Endothelial cell of umbilical vein (primary cell): Measurements from ENCODE around the gene LYRM1. TPM values are rescaled to one million over a fixed set of nuclear protein-coding genes. Genes with fewer than 3 reads are reported as not detected.

ENCODE experiments used
- BruUV-seq: library from RNA; stranded (reverse); fragments of 400-500 nt; replicated peaks from 2 replicates; lab custom pipeline; 2021; lab: Mats Ljungman, UMichigan
- CTCF ChIA-PET: fragments of 300-600, 350-600 bp; sonication (Branson Sonifier 250); formaldehyde crosslinking; loops from one replicate; lab custom pipeline; 2021; ENCODE audit warnings: antibody characterized with exemption, inconsistent platforms; lab: Charles Lee
- POLR2A ChIA-PET: fragments of 300-600, 350-600 bp; sonication (Branson Sonifier 250); formaldehyde crosslinking; loops from one replicate; lab custom pipeline; 2021; ENCODE audit warnings: antibody characterized with exemption, inconsistent platforms; lab: Charles Lee
- DNase-seq: peaks from one replicate; pipeline ENCODE4 v3.0.0-alpha.2; 2011; ENCODE audit warnings: low read depth, low spot score
- FAIRE-seq: peaks from 2 replicates; lab custom pipeline; 2011; peaks lifted over from hg19 to GRCh38; lab: Jason Lieb, UNC
- H2AFZ ChIP-seq: 2 replicates; pipeline ENCODE4 v1.6.0; 2012; ENCODE audit warnings: low read depth, low read length, control low read depth, inconsistent platforms
- H3K27ac ChIP-seq: 2 replicates; pipeline ENCODE4 v1.5.1; 2011; ENCODE audit warnings: low read depth, mild to moderate bottlenecking, control low read depth, low read length, moderate library complexity; ENCODE audit not compliant: insufficient read depth
- H3K27me3 ChIP-seq, 2 experiments: 2 replicates each; pipeline versions ENCODE4 v1.6.0 to v1.6.1; 2011; ENCODE audit warnings: low read length in 2 of 2, mixed read lengths in 1 of 2; ENCODE audit not compliant: control insufficient read depth in 2 of 2, insufficient read depth in 2 of 2
- H3K36me3 ChIP-seq, 2 experiments: 2 replicates in 1 of 2; 3 replicates in 1 of 2; pipeline ENCODE4 v1.5.1; 2011; ENCODE audit warnings: low read length in 2 of 2, mild to moderate bottlenecking in 1 of 2, moderate library complexity in 1 of 2; ENCODE audit not compliant: control insufficient read depth in 2 of 2, insufficient read depth in 2 of 2; ENCODE audit errors: extremely low read depth in 1 of 2
- H3K4me1 ChIP-seq: 3 replicates; pipeline ENCODE4 v1.5.1; 2011; ENCODE audit warnings: mild to moderate bottlenecking, low read length; ENCODE audit not compliant: control insufficient read depth, insufficient read depth; ENCODE audit errors: extremely low read depth
- H3K4me2 ChIP-seq: 2 replicates; pipeline ENCODE4 v1.6.1; 2011; ENCODE audit warnings: low read length, control low read depth, mixed read lengths; ENCODE audit not compliant: insufficient read depth
- H3K4me3 ChIP-seq, 3 experiments: fragments of 200-600 bp in 1 of 3; sonication (generic), shearing (Covaris generic) in 1 of 3; replicated peaks in 1 of 3; 2 replicates each; pipeline ENCODE4 v1.5.1; 2011 to 2016; ENCODE audit warnings: control low read depth in 3 of 3, low read length in 3 of 3, mild to moderate bottlenecking in 2 of 3, inconsistent platforms in 1 of 3, low read depth in 1 of 3, moderate library complexity in 1 of 3; ENCODE audit not compliant: insufficient read depth in 1 of 3
- H3K79me2 ChIP-seq: 2 replicates; pipeline ENCODE4 v1.6.0; 2012; ENCODE audit warnings: low read length, inconsistent platforms; ENCODE audit not compliant: control insufficient read depth, insufficient read depth
- H3K9ac ChIP-seq: replicated peaks from 2 replicates; pipeline ENCODE3; 2011; ENCODE audit warnings: low read length, control low read depth; ENCODE audit not compliant: insufficient read depth; ENCODE audit errors: extremely low read depth
- H3K9me1 ChIP-seq: replicated peaks from 3 replicates; pipeline ENCODE4 v1.6.0; 2011; ENCODE audit warnings: mild to moderate bottlenecking, low read length; ENCODE audit not compliant: control insufficient read depth, insufficient read depth; ENCODE audit errors: extremely low read depth
- H3K9me3 ChIP-seq: replicated peaks from 2 replicates; pipeline ENCODE4 v1.5.1; 2012; ENCODE audit warnings: low read length, inconsistent platforms; ENCODE audit not compliant: control insufficient read depth, insufficient read depth
- H4K20me1 ChIP-seq: replicated peaks from 2 replicates; pipeline ENCODE3; 2011; ENCODE audit warnings: mild to moderate bottlenecking, low read length; ENCODE audit not compliant: control insufficient read depth, insufficient read depth; ENCODE audit errors: extremely low read depth
- EZH2 ChIP-seq: IDR thresholded peaks from 2 replicates; pipeline ENCODE4 v1.6.1; 2012; ENCODE audit warnings: borderline replicate concordance, low read depth, mild to moderate bottlenecking, moderate library complexity, low read length, inconsistent platforms; ENCODE audit not compliant: severe bottlenecking
- FOS ChIP-seq: IDR thresholded peaks from 2 replicates; pipeline ENCODE4 v1.6.1; 2011; ENCODE audit warnings: mild to moderate bottlenecking, low read length, moderate library complexity, borderline replicate concordance; ENCODE audit not compliant: insufficient read depth
- GATA2 ChIP-seq: IDR thresholded peaks from 2 replicates; pipeline ENCODE4 v1.7.0; 2011; ENCODE audit warnings: low read depth, mild to moderate bottlenecking, moderate library complexity, mixed read lengths, low read length; ENCODE audit not compliant: insufficient read length, insufficient read depth
- JUN ChIP-seq: IDR thresholded peaks from 2 replicates; pipeline ENCODE4 v1.6.1; 2011; ENCODE audit warnings: borderline replicate concordance, low read depth; ENCODE audit not compliant: insufficient read length, insufficient read depth
- MYC ChIP-seq: IDR thresholded peaks from one replicate; pipeline ENCODE4 v1.6.1; 2011; ENCODE audit warnings: mild to moderate bottlenecking, low read depth, low read length
- POLR2A ChIP-seq: IDR thresholded peaks from 2 replicates; pipeline ENCODE4 v1.6.1; 2012; ENCODE audit warnings: low read depth, mild to moderate bottlenecking, control low read depth, low read length
- POLR2AphosphoS5 ChIP-seq: IDR thresholded peaks from 2 replicates; pipeline ENCODE4 v1.6.1; 2012; ENCODE audit warnings: low read depth, mild to moderate bottlenecking, control low read depth, low read length, moderate library complexity; ENCODE audit not compliant: insufficient read depth
- dilution Hi-C: fragments of 300-500 bp; cut with MboI; formaldehyde crosslinking; loops from one replicate; pipeline ENCODE4 v1.15.0; 2019; ENCODE audit warnings: low sequenced_read_pairs; ENCODE audit not compliant: extremely low pct_ligation_motif_present
- intact Hi-C: fragments of 100-400 bp; cut with micrococcal nuclease; formaldehyde crosslinking; loops from one replicate; pipeline ENCODE4 v1.10.0; 2022
- polyA plus RNA-seq, 4 experiments: library from polyadenylated mRNA; depleted of rRNA in 3 of 4; stranded (reverse) in 3 of 4; unstranded in 1 of 4; fragments of >200 nt; gene quantifications; 2 replicates each; pipeline versions ENCODE4 v1.2.1 to v1.2.3, GENCODE V29; 2011 to 2012; ENCODE audit warnings: missing spikeins in 1 of 4
- total RNA-seq: library from RNA; stranded (reverse); gene quantifications from 2 replicates; pipeline ENCODE4 v1.2.3, GENCODE V29; 2021
- TF ChIP-seq, protein P1 (sequence below), 2 donors: IDR thresholded peaks; 1 replicate in 1 of 2; 2 replicates in 1 of 2; pipeline ENCODE4 v1.5.1; 2011; ENCODE audit warnings: low read length in 2 of 2, mild to moderate bottlenecking in 2 of 2, moderate library complexity in 2 of 2, control low read depth in 1 of 2, inconsistent platforms in 1 of 2, low read depth in 1 of 2; ENCODE audit not compliant: insufficient read depth in 1 of 2; ENCODE audit errors: extremely low read depth in 1 of 2
- TF ChIP-seq, protein P2 (sequence below): IDR thresholded peaks from 2 replicates; pipeline ENCODE4 v1.6.1; 2011; ENCODE audit not compliant: insufficient read depth, insufficient read length

The LYRM1 gene
- total and polyA plus RNA-seq, 2 donors (not counting 3 experiments of a cell fraction or from before 2014, with no cell fraction given): 20.4 to 28.4 TPM

DNA sequence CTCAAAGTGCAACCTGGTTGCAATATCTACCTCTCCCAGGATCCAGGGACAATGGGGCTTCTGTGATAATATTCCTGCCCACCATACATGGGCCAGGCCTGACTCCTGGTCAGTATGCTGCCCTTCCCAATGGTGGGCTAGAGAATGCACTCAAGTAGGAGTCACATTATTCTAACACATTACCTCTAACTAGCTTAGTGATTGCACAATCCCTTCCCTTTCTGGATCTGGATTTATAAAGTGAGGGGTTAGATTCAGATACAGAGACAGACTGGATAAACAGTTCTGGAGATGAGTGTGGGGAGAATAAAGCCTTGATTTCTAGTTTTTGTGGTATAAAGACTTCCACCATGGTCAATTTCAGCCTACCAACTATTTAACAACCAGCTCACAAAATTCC is 33.0 kb downstream of the LYRM1 start:
- Histone ChIP-seq H2AFZ (no peak overlapping the region), H3K27me3 (no peaks in the 10 kb centered on the region), H3K27ac (no peak overlapping the region), H3K9me3 (no peaks in the 10 kb centered on the region), H4K20me1 (no peaks in the 10 kb centered on the region), H3K4me1 (no peaks in the 10 kb centered on the region), H3K9me1 (no peaks in the 10 kb centered on the region), H3K4me2 (no peak overlapping the region), H3K9ac (no peak overlapping the region), H3K4me3 (no peak overlapping the region), H3K36me3 (no peaks in the 10 kb centered on the region), H3K79me2 (no peaks in the 10 kb centered on the region)
- intact Hi-C loops (no loop called here), dilution Hi-C loops (no loop called here)
- POLR2A ChIA-PET: interaction anchor here (0.6 kb wide), 1 partner anchor 9 kb away, joined by 4 read pairs; no protein-coding TSS in a partner anchor
- CTCF ChIA-PET: interaction anchor here (0.8 kb wide), 2 partner anchors 11 to 83 kb away, joined by 3 to 4 read pairs; no protein-coding TSS in a partner anchor
- no peak for FAIRE-seq
- BruUV-seq: no TSS peak
- no peak for TF ChIP-seq FOS
- no peak for TF ChIP-seq POLR2AphosphoS5
- TF ChIP-seq, protein P1, sequence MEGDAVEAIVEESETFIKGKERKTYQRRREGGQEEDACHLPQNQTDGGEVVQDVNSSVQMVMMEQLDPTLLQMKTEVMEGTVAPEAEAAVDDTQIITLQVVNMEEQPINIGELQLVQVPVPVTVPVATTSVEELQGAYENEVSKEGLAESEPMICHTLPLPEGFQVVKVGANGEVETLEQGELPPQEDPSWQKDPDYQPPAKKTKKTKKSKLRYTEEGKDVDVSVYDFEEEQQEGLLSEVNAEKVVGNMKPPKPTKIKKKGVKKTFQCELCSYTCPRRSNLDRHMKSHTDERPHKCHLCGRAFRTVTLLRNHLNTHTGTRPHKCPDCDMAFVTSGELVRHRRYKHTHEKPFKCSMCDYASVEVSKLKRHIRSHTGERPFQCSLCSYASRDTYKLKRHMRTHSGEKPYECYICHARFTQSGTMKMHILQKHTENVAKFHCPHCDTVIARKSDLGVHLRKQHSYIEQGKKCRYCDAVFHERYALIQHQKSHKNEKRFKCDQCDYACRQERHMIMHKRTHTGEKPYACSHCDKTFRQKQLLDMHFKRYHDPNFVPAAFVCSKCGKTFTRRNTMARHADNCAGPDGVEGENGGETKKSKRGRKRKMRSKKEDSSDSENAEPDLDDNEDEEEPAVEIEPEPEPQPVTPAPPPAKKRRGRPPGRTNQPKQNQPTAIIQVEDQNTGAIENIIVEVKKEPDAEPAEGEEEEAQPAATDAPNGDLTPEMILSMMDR (IDR thresholded peaks at IDR 0.05; ENCODE audit: extremely low read depth in 1 of 2, insufficient read depth in 1 of 2, low read depth in 1 of 2, low read length in 2 of 2): no peak
- TF ChIP-seq, protein P2, sequence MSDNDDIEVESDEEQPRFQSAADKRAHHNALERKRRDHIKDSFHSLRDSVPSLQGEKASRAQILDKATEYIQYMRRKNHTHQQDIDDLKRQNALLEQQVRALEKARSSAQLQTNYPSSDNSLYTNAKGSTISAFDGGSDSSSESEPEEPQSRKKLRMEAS: no peak
- TF ChIP-seq EZH2: no peak
- TF ChIP-seq GATA2: no peak
- TF ChIP-seq JUN: no peak
- TF ChIP-seq MYC: no peak
- no peak for TF ChIP-seq POLR2A
- DNase-seq: no peak
